K562 (cell line): Measurements from ENCODE around the gene AP3B1. TPM values are rescaled to one million over a fixed set of nuclear protein-coding genes. Genes with fewer than 3 reads are reported as not detected.

ENCODE experiments used
- ATAC-seq: fragments of 200-7000 bp; cut with Tn5 transposase; 3 replicates; pipeline ENCODE4 v1.9.1; 2020; ENCODE audit warnings: moderate library complexity
- BruUV-seq: library from RNA; stranded (reverse); fragments of 400-500 nt; replicated peaks from 2 replicates; lab custom pipeline; 2021; lab: Mats Ljungman, UMichigan
- CTCF ChIA-PET: fragments of 300-600 bp; formaldehyde crosslinking; extraction: SDS; loops from one replicate; lab custom pipeline; 2021; ENCODE audit warnings: low intra/inter-chr PET ratio; lab: Yijun Ruan, JAX
- POLR2A ChIA-PET: fragments of 300-600, 350-650 bp; sonication (Branson Sonifier 250); formaldehyde crosslinking; extraction: SDS; loops from one replicate; lab custom pipeline; 2021; ENCODE audit warnings: antibody characterized with exemption, inconsistent platforms; lab: Yijun Ruan, JAX
- DNase-seq, 4 experiments: peaks; one replicate each; pipeline versions ENCODE4 v3.0.0 to v3.0.0-alpha.2; 2011 to 2018; ENCODE audit warnings: low spot score in 3 of 4, mixed read lengths in 3 of 4; ENCODE audit errors: extremely low read depth in 1 of 4
- FAIRE-seq: peaks from 2 replicates; lab custom pipeline; 2011; peaks lifted over from hg19 to GRCh38; lab: Jason Lieb, UNC
- H2AFZ ChIP-seq: 2 replicates; pipeline ENCODE4 v1.6.0; 2011; ENCODE audit warnings: low read depth, low read length, control low read depth, inconsistent platforms
- H3K27ac ChIP-seq: fragments of 200-600 bp; 3 replicates; pipeline ENCODE4 v1.8.0; 2011; ENCODE audit warnings: low read depth, mild to moderate bottlenecking, control low read depth, inconsistent platforms, low read length, moderate library complexity, mixed read lengths; ENCODE audit errors: extremely low read depth
- H3K27me3 ChIP-seq, 2 experiments: fragments of 300-600 bp in 1 of 2; 2 replicates in 1 of 2; 3 replicates in 1 of 2; pipeline versions ENCODE4 v1.6.0 to v1.8.0; 2011; ENCODE audit warnings: inconsistent platforms in 2 of 2, low read length in 2 of 2, mild to moderate bottlenecking in 1 of 2, mixed read lengths in 1 of 2, moderate library complexity in 1 of 2; ENCODE audit not compliant: control insufficient read depth in 2 of 2, insufficient read depth in 2 of 2
- H3K36me3 ChIP-seq: fragments of 300-600 bp; 3 replicates; pipeline ENCODE4 v1.8.0; 2011; ENCODE audit warnings: mild to moderate bottlenecking, low read length, inconsistent platforms; ENCODE audit not compliant: control insufficient read depth, insufficient read depth
- H3K4me1 ChIP-seq, 2 experiments: fragments of 200-600 bp in 1 of 2; replicated peaks in 1 of 2; 2 replicates in 1 of 2; 3 replicates in 1 of 2; pipeline versions ENCODE4 v1.5.1 to v1.8.0; 2011; ENCODE audit warnings: inconsistent platforms in 2 of 2, low read length in 2 of 2, mild to moderate bottlenecking in 1 of 2, mixed read lengths in 1 of 2, moderate library complexity in 1 of 2; ENCODE audit not compliant: control insufficient read depth in 2 of 2, insufficient read depth in 2 of 2
- H3K4me2 ChIP-seq: 2 replicates; pipeline ENCODE4 v1.6.1; 2011; ENCODE audit warnings: low read length, control low read depth, inconsistent platforms, mixed read lengths; ENCODE audit not compliant: insufficient read depth
- H3K4me3 ChIP-seq: fragments of 200-600 bp; sonication (generic), shearing (Covaris generic); 2 replicates; pipeline ENCODE4 v1.5.1; 2016; ENCODE audit warnings: control low read depth, inconsistent platforms
- H3K79me2 ChIP-seq: fragments of 200-600 bp; 3 replicates; pipeline ENCODE4 v1.8.0; 2011; ENCODE audit warnings: low read length, inconsistent platforms; ENCODE audit not compliant: control insufficient read depth, insufficient read depth
- H3K9ac ChIP-seq, 2 experiments: 2 replicates each; pipeline versions ENCODE4 v1.6.0 to v1.6.1; 2011; ENCODE audit warnings: low read depth in 2 of 2, low read length in 2 of 2, control low read depth in 1 of 2, inconsistent platforms in 1 of 2, mild to moderate bottlenecking in 1 of 2, mixed read lengths in 1 of 2; ENCODE audit not compliant: insufficient read depth in 1 of 2
- H3K9me1 ChIP-seq: one replicate; pipeline ENCODE4 v1.6.0; 2011; ENCODE audit warnings: inconsistent platforms, mild to moderate bottlenecking, low read length, moderate library complexity; ENCODE audit not compliant: control insufficient read depth, insufficient read depth
- H3K9me3 ChIP-seq: replicated peaks from 2 replicates; pipeline ENCODE4 v1.5.1; 2011; ENCODE audit warnings: low read depth, low read length, inconsistent platforms; ENCODE audit not compliant: control insufficient read depth, insufficient read depth
- H4K20me1 ChIP-seq: replicated peaks from 2 replicates; pipeline ENCODE4 v1.6.1; 2011; ENCODE audit warnings: low read length, inconsistent platforms, mixed read lengths; ENCODE audit not compliant: control insufficient read depth, insufficient read depth
- ATF1 ChIP-seq, 2 experiments: fragments of 450-650 bp in 1 of 2; IDR thresholded peaks; 2 replicates each; pipeline ENCODE4 v1.6.1; 2016; ENCODE audit warnings: missing compliant biosample characterization in 1 of 2, missing genetic modification characterization in 1 of 2
- CREB3L1 ChIP-seq: fragments of 450-650 bp; IDR thresholded peaks from 2 replicates; pipeline ENCODE4 v1.6.1; 2014; ENCODE audit warnings: low read depth, mild to moderate bottlenecking, moderate library complexity, borderline replicate concordance
- EP300 ChIP-seq: IDR thresholded peaks from 2 replicates; pipeline ENCODE4 v1.6.1; 2012; ENCODE audit warnings: low read length, improper control_type of control experiment
- HDAC3 ChIP-seq: fragments of 450-650 bp; IDR thresholded peaks from 2 replicates; pipeline ENCODE4 v1.6.1; 2018; ENCODE audit warnings: borderline replicate concordance, mild to moderate bottlenecking, moderate library complexity; ENCODE audit not compliant: partially characterized antibody
- PPARD ChIP-seq: fragments of 250-450 bp; sonication (Bioruptor Pico); IDR thresholded peaks from 2 replicates; pipeline ENCODE4 v1.8.0; 2022; ENCODE audit warnings: inconsistent platforms, mild to moderate bottlenecking, moderate library complexity
- SFPQ ChIP-seq: fragments of 200-400 bp; formaldehyde crosslinking; IDR thresholded peaks from 2 replicates; pipeline ENCODE4 v1.6.1; 2017; ENCODE audit warnings: mild to moderate bottlenecking, low read depth, low read length, moderate library complexity
- SIX5 ChIP-seq, 2 experiments: IDR thresholded peaks; 2 replicates each; pipeline ENCODE4 v1.6.1; 2011; ENCODE audit warnings: low read length in 2 of 2, borderline replicate concordance in 1 of 2, low read depth in 1 of 2, mild to moderate bottlenecking in 1 of 2, moderate library complexity in 1 of 2; ENCODE audit not compliant: insufficient read depth in 1 of 2
- SMAD1 ChIP-seq: fragments of 150-350 bp; IDR thresholded peaks from 2 replicates; pipeline ENCODE4 v1.6.1; 2014; ENCODE audit warnings: low read length, low read depth; ENCODE audit not compliant: partially characterized antibody
- STAT6 ChIP-seq: sonication (generic); formaldehyde crosslinking; IDR thresholded peaks from 2 replicates; pipeline ENCODE4 v1.8.1; 2023; ENCODE audit warnings: mild to moderate bottlenecking, missing genetic modification reagents
- WHSC1 ChIP-seq: IDR thresholded peaks from one replicate; pipeline ENCODE4 v1.6.1; 2012; ENCODE audit warnings: low read length, control low read depth, inconsistent platforms
- ZFPM2 ChIP-seq: fragments of 250-450 bp; sonication (Bioruptor Pico); IDR thresholded peaks from 2 replicates; pipeline ENCODE4 v1.5.1; 2022; ENCODE audit warnings: mild to moderate bottlenecking
- ZNF146 ChIP-seq: IDR thresholded peaks from one replicate; pipeline ENCODE4 v1.6.1; 2018; ENCODE audit warnings: missing compliant biosample characterization; ENCODE audit not compliant: unreplicated experiment
- ZNF324 ChIP-seq: fragments of 250-450 bp; sonication (Bioruptor Pico); IDR thresholded peaks from 2 replicates; pipeline ENCODE4 v1.4.0; 2020; ENCODE audit warnings: mild to moderate bottlenecking
- ZNF41 ChIP-seq: fragments of 250-450 bp; sonication (Bioruptor Pico); conservative IDR thresholded peaks from 2 replicates; pipeline ENCODE4 v1.4.0; 2020; ENCODE audit warnings: mild to moderate bottlenecking
- in situ Hi-C: fragments of 300-500 bp; cut with MboI; formaldehyde crosslinking; loops from 4 replicates; pipeline ENCODE4 v1.15.0; 2018; ENCODE audit warnings: inconsistent platforms, mixed read lengths
- intact Hi-C: fragments of 100-400 bp; cut with micrococcal nuclease; formaldehyde crosslinking; loops from 2 replicates; pipeline ENCODE4 v1.14.2; 2022
- polyA plus RNA-seq, 8 experiments: library from polyadenylated mRNA; depleted of rRNA in 4 of 8; stranded (reverse) in 5 of 8; unstranded in 3 of 8; fragments of >200 nt; fragmentation: Nextera tagmentation in 2 of 8; fragmentation: Illumina TruSeq in 1 of 8; extraction: Ambion mirVana in 2 of 8; extraction: Trizol in 1 of 8; gene quantifications; 2 replicates each; pipeline versions ENCODE4 v1.2.1 to v1.2.3, GENCODE V29; 2011 to 2014; ENCODE audit warnings: inconsistent platforms in 1 of 8, missing spikeins in 1 of 8
- total RNA-seq, 7 experiments: library from RNA; depleted of rRNA in 6 of 7; stranded (reverse); fragments of >200 nt in 6 of 7; fragmentation: Illumina TruSeq in 2 of 7; extraction: Trizol in 2 of 7; gene quantifications; 2 replicates each; pipeline versions ENCODE4 v1.2.1 to v1.2.3, GENCODE V29; 2011 to 2021; ENCODE audit warnings: low replicate concordance in 1 of 7

Gene AP3B1
- total and polyA plus RNA-seq, 9 of the 15 experiments (the other 6 are each of a cell fraction or from before 2014, with no cell fraction given), result 21.1 to 61.8 (median 42.2) TPM

GRCh38 chr5:78103232-78103918 lies 191.1 kb downstream of the AP3B1 start (continued):
- TF ChIP-seq PPARD (CRISPR knock-in tag) (no peak), ZNF146 (CRISPR knock-in tag) (no peak), SFPQ (no peak)

GRCh38 chr5:78102500-78102899 lies 192.0 kb downstream of the AP3B1 start:
- no peaks in the 10 kb centered on the region for H3K79me2 ChIP-seq
- no peak overlapping the region for H3K9ac ChIP-seq
- no peaks in the 10 kb centered on the region for H3K9me3 ChIP-seq
- H3K27ac ChIP-seq, result no peak overlapping the region
- no peak for FAIRE-seq
- no peak for DNase-seq
- ATAC-seq, result no peak
- no peaks in the 10 kb centered on the region for H4K20me1 ChIP-seq
- no peaks in the 10 kb centered on the region for H3K4me1 ChIP-seq
- POLR2A ChIA-PET, result interaction anchor here (0.6 kb wide), 1 partner anchor 1151 kb away, joined by 3 read pairs; no protein-coding TSS in a partner anchor
- BruUV-seq, result no TSS peak
- no peak overlapping the region for H3K4me3 ChIP-seq
- no peak overlapping the region for H2AFZ ChIP-seq
- H3K36me3 ChIP-seq, result peaks cover 28% of the 10 kb centered on the region
- H3K27me3 ChIP-seq, result no peaks in the 10 kb centered on the region
- CTCF ChIA-PET, result no interaction called here
- in situ Hi-C loops, result no loop called here
- peaks cover 3% of the 10 kb centered on the region for H3K9me1 ChIP-seq
- intact Hi-C loops, result no loop called here
- no peak overlapping the region for H3K4me2 ChIP-seq
- TF ChIP-seq ATF1 (CRISPR knock-in tag; IDR thresholded peaks at IDR 0.05), result no peak
- TF ChIP-seq ATF1 (tag; IDR thresholded peaks at IDR 0.05), result no peak
- TF ChIP-seq SMAD1, result no peak
- no peak for TF ChIP-seq STAT6 (CRISPR knock-in tag)
- TF ChIP-seq HDAC3, result no peak
- no peak for TF ChIP-seq PPARD (CRISPR knock-in tag)
- TF ChIP-seq EP300, result no peak
- no peak for TF ChIP-seq ZFPM2 (CRISPR knock-in tag)
- TF ChIP-seq WHSC1, result no peak
- TF ChIP-seq ZNF41 (CRISPR knock-in tag), result no peak
- no peak for TF ChIP-seq CREB3L1
- no peak for TF ChIP-seq ZNF324 (CRISPR knock-in tag)
- TF ChIP-seq SIX5 (IDR thresholded peaks at IDR 0.05; ENCODE audit: borderline replicate concordance in 1 of 2, insufficient read depth in 1 of 2, low read depth in 1 of 2, low read length in 2 of 2), result no peak
